Central memory CD8-positive, alpha-beta T cell (primary cell): ENCODE data around the gene TANGO6.

ENCODE experiments used
- ATAC-seq: fragments of 150-1000 bp; cut with Tn5 transposase; replicated peaks from 2 replicates; pipeline ENCODE4 v1.10.0; 2022; ENCODE audit warnings: mild to moderate bottlenecking, moderate FRiP score, moderate number of reproducible peaks; ENCODE audit not compliant: poor library complexity, severe bottlenecking; ENCODE audit errors: extremely low read depth
- DNase-seq, 2 donors: peaks; one replicate each; pipeline ENCODE4 v3.0.0; 2021; ENCODE audit warnings: low spot score in 2 of 2
- H3K27ac Mint-ChIP-seq: one replicate; pipeline ENCODE4 v1.8.0; 2022; ENCODE audit warnings: low read depth, mild to moderate bottlenecking, moderate library complexity, mixed read lengths
- H3K27me3 Mint-ChIP-seq: one replicate; pipeline ENCODE4 v1.8.0; 2022; ENCODE audit warnings: mixed read lengths
- H3K36me3 Mint-ChIP-seq: one replicate; pipeline ENCODE4 v1.8.0; 2022; ENCODE audit warnings: mild to moderate bottlenecking, moderate library complexity, mixed read lengths; ENCODE audit not compliant: insufficient read depth
- H3K4me1 Mint-ChIP-seq: one replicate; pipeline ENCODE4 v1.8.0; 2022; ENCODE audit warnings: mixed read lengths
- H3K4me3 Mint-ChIP-seq: one replicate; pipeline ENCODE4 v1.8.0; 2022; ENCODE audit warnings: mild to moderate bottlenecking, moderate library complexity, mixed read lengths
- H3K9me3 Mint-ChIP-seq: one replicate; pipeline ENCODE4 v1.8.0; 2022; ENCODE audit warnings: mixed read lengths

The TANGO6 gene

GRCh38 chr16:68934402-68934801, 91.1 kb downstream of the TANGO6 start:
- H3K36me3 Mint-ChIP-seq, result peaks cover 25% of the 10 kb centered on the region
- no peaks in the 10 kb centered on the region for H3K27me3 Mint-ChIP-seq
- H3K4me1 Mint-ChIP-seq, result no peaks in the 10 kb centered on the region
- H3K9me3 Mint-ChIP-seq, result no peaks in the 10 kb centered on the region
- DNase-seq (no peak), ATAC-seq (no peak)
- no peak overlapping the region for H3K27ac Mint-ChIP-seq
- H3K4me3 Mint-ChIP-seq, result no peak overlapping the region

- DNase-seq, result no peak
- Mint-ChIP-seq H3K27ac (no peak overlapping the region), H3K36me3 (peaks cover 21% of the 10 kb centered on the region)
These were observed 91.7 kb downstream of the TANGO6 start for GRCh38 chr16:68935008-68935407.

GRCh38 chr16:68936736-68937631, 93.7 kb downstream of the TANGO6 start:
- ATAC-seq (no peak), DNase-seq (no peak)
- Mint-ChIP-seq H3K27ac (no peak overlapping the region), H3K36me3 (peaks cover 13% of the 10 kb centered on the region), H3K27me3 (no peaks in the 10 kb centered on the region), H3K9me3 (no peaks in the 10 kb centered on the region), H3K4me1 (no peaks in the 10 kb centered on the region), H3K4me3 (no peak overlapping the region)

More at GRCh38 chr16:68935008-68935407, 91.7 kb downstream of the TANGO6 start:
- Mint-ChIP-seq H3K9me3 (no peaks in the 10 kb centered on the region), H3K4me3 (no peak overlapping the region), H3K4me1 (no peaks in the 10 kb centered on the region), H3K27me3 (no peaks in the 10 kb centered on the region)
- no peak for ATAC-seq

- H3K36me3 Mint-ChIP-seq, result peaks cover 13% of the 10 kb centered on the region
- H3K4me3 Mint-ChIP-seq, result no peak overlapping the region
- DNase-seq, result no peak
- H3K9me3 Mint-ChIP-seq, result no peaks in the 10 kb centered on the region
- no peak for ATAC-seq
- H3K27me3 Mint-ChIP-seq, result no peaks in the 10 kb centered on the region
- no peaks in the 10 kb centered on the region for H3K4me1 Mint-ChIP-seq
- H3K27ac Mint-ChIP-seq, result no peak overlapping the region
These were observed 96.5 kb downstream of the TANGO6 start for GRCh38 chr16:68939692-68940320.

- Mint-ChIP-seq H3K27ac (no peak overlapping the region), H3K4me3 (no peak overlapping the region), H3K9me3 (no peaks in the 10 kb centered on the region), H3K36me3 (peaks cover 13% of the 10 kb centered on the region), H3K27me3 (no peaks in the 10 kb centered on the region), H3K4me1 (no peaks in the 10 kb centered on the region)
- DNase-seq, result no peak
- no peak for ATAC-seq
These were observed 97.5 kb downstream of the TANGO6 start for GRCh38 chr16:68940816-68941215.

- Mint-ChIP-seq H3K4me3 (no peak overlapping the region), H3K36me3 (peaks cover 5% of the 10 kb centered on the region), H3K4me1 (no peaks in the 10 kb centered on the region), H3K9me3 (no peaks in the 10 kb centered on the region), H3K27me3 (no peaks in the 10 kb centered on the region), H3K27ac (no peak overlapping the region)
- ATAC-seq (no peak), DNase-seq (no peak)
These were observed 100.6 kb downstream of the TANGO6 start for GRCh38 chr16:68943961-68944360.

- Mint-ChIP-seq H3K4me1 (peaks cover 6% of the 10 kb centered on the region), H3K4me3 (no peak overlapping the region), H3K9me3 (no peaks in the 10 kb centered on the region), H3K27me3 (no peaks in the 10 kb centered on the region), H3K27ac (no peak overlapping the region), H3K36me3 (peaks cover 5% of the 10 kb centered on the region)
- DNase-seq (no peak), ATAC-seq (no peak)
These were observed 105.0 kb downstream of the TANGO6 start for GRCh38 chr16:68948230-68948910.

GRCh38 chr16:68951991-68952877, 108.9 kb downstream of the TANGO6 start:
- ATAC-seq (no peak), DNase-seq (no peak)
- H3K36me3 Mint-ChIP-seq, result peaks cover 2% of the 10 kb centered on the region
- H3K4me1 Mint-ChIP-seq, result peaks cover 6% of the 10 kb centered on the region
- no peak overlapping the region for H3K4me3 Mint-ChIP-seq
- no peaks in the 10 kb centered on the region for H3K27me3 Mint-ChIP-seq
- no peak overlapping the region for H3K27ac Mint-ChIP-seq
- H3K9me3 Mint-ChIP-seq, result no peaks in the 10 kb centered on the region

GRCh38 chr16:68954911-68955635, 111.7 kb downstream of the TANGO6 start:
- no peak for DNase-seq
- H3K27me3 Mint-ChIP-seq, result no peaks in the 10 kb centered on the region
- no peaks in the 10 kb centered on the region for H3K9me3 Mint-ChIP-seq
- H3K27ac Mint-ChIP-seq, result no peak overlapping the region
- peaks cover 4% of the 10 kb centered on the region for H3K36me3 Mint-ChIP-seq
- ATAC-seq, result no peak
- peaks cover 1% of the 10 kb centered on the region for H3K4me1 Mint-ChIP-seq
- no peak overlapping the region for H3K4me3 Mint-ChIP-seq

- Mint-ChIP-seq H3K9me3 (no peaks in the 10 kb centered on the region), H3K27ac (no peak overlapping the region), H3K36me3 (peaks cover 6% of the 10 kb centered on the region), H3K4me3 (no peak overlapping the region), H3K27me3 (no peaks in the 10 kb centered on the region), H3K4me1 (no peaks in the 10 kb centered on the region)
- DNase-seq, result no peak
- no peak for ATAC-seq
These were observed 117.6 kb downstream of the TANGO6 start for GRCh38 chr16:68960910-68961309.

GRCh38 chr16:68961778-68962402, 118.6 kb downstream of the TANGO6 start:
- Mint-ChIP-seq H3K4me3 (no peak overlapping the region), H3K36me3 (peaks cover 8% of the 10 kb centered on the region), H3K9me3 (no peaks in the 10 kb centered on the region), H3K27me3 (no peaks in the 10 kb centered on the region), H3K4me1 (no peaks in the 10 kb centered on the region), H3K27ac (no peak overlapping the region)
- no peak for ATAC-seq
- DNase-seq, result no peak
